ENCODE results near the gene SMAD7. TPM values are rescaled to one million over a fixed set of nuclear protein-coding genes. Genes with fewer than 3 reads are reported as not detected.

The SMAD7 gene
- total RNA-seq, 4 donors from 2014 or later, result 40.1 to 69.3 (median 59.2) TPM

GRCh38 chr18:48902023-48902855 lies 48.5 kb downstream of the SMAD7 start:
- no peaks in the 10 kb centered on the region for H3K27me3 ChIP-seq
- intact Hi-C loops (cut with DNase I), result no loop called here

DNA sequence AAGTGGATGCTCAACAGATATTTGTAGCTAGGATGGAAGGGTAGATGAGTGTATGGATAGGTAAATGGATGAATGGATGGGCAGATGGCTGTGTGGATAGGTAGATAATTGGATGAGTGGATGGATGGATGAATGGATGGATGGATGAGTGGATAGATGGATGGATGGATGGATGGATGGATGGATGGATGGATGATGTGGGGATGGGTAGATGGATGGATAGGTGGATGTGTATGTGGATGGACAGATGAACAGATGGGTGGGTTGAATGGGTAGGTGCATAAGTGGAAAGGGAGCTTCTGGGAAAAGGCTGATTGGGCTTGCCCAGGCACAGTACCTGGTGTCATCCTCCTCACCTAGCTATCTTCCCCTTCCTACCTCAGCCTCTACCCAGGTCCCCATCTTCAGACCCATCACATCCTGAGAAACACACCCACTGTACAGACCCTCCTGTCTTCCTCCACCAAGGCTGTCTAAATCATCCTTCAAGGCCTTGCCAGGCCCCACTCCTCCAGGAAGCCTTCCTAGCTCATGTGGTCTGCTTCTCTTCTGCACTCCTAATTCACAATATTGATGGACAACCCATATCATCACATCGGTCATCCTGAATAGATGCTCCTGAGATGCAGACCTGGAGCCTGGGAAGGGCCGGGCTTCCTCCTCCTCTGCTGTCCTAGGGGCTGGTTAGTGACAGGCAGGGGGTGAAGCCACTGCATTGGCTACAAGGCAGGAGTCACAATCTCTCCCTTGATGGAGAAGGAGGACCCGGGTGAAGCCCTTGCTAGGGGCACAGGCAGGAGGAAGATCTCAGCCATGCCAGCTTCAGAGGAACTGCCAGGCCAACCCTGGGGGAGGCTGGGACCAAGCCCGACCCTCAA lies 49.4 kb downstream of the SMAD7 start:
- DNase-seq, result no peak
- Histone ChIP-seq H3K9me3 (no peaks in the 10 kb centered on the region), H3K27ac (peak overlapping the region in 2 of 3 donors; percentile 77 to 92), H3K4me3 (replicated peaks in 1 of 3) (no peak overlapping the region), H3K4me1 (peaks cover 15 to 29% of the 10 kb centered on the region in 2 donors), H3K27me3 (no peaks in the 10 kb centered on the region), H3K36me3 (no peaks in the 10 kb centered on the region)
- intact Hi-C loops (cut with DNase I), result no loop called here
- TF ChIP-seq POLR2A (IDR thresholded peaks at IDR 0.05), result no peak
- WGBS, 2 donors, result 45 to 48% methylated on average over 4 of the region's 4 CpGs

More at GRCh38 chr18:48902023-48902855, 48.5 kb downstream of the SMAD7 start:
- Histone ChIP-seq H3K36me3 (no peaks in the 10 kb centered on the region), H3K4me1 (peaks cover 15 to 23% of the 10 kb centered on the region in 2 donors), H3K4me3 (replicated peaks in 1 of 3) (no peak overlapping the region), H3K9me3 (no peaks in the 10 kb centered on the region), H3K27ac (peak overlapping the region; percentile 68 to 92 (median 77))
- peak; percentile 92 for DNase-seq
- 35 to 75% methylated on average over 10 to 26 of the region's 27 CpGs for WGBS, 2 donors
- TF ChIP-seq, protein P1, sequence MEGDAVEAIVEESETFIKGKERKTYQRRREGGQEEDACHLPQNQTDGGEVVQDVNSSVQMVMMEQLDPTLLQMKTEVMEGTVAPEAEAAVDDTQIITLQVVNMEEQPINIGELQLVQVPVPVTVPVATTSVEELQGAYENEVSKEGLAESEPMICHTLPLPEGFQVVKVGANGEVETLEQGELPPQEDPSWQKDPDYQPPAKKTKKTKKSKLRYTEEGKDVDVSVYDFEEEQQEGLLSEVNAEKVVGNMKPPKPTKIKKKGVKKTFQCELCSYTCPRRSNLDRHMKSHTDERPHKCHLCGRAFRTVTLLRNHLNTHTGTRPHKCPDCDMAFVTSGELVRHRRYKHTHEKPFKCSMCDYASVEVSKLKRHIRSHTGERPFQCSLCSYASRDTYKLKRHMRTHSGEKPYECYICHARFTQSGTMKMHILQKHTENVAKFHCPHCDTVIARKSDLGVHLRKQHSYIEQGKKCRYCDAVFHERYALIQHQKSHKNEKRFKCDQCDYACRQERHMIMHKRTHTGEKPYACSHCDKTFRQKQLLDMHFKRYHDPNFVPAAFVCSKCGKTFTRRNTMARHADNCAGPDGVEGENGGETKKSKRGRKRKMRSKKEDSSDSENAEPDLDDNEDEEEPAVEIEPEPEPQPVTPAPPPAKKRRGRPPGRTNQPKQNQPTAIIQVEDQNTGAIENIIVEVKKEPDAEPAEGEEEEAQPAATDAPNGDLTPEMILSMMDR (IDR thresholded peaks at IDR 0.05), result no peak
- no peak for TF ChIP-seq POLR2A (IDR thresholded peaks at IDR 0.05)

GRCh38 chr18:48900469-48900868 lies 50.3 kb downstream of the SMAD7 start:
- Histone ChIP-seq H3K27me3 (no peaks in the 10 kb centered on the region), H3K9me3 (no peaks in the 10 kb centered on the region), H3K4me3 (replicated peaks in 1 of 3) (no peak overlapping the region), H3K36me3 (no peaks in the 10 kb centered on the region), H3K27ac (no peak overlapping the region), H3K4me1 (peaks cover 15 to 38% of the 10 kb centered on the region in 2 donors)
- DNase-seq, result no peak
- WGBS, 2 donors, result 92 to 96% methylated on average over 1 of the region's 1 CpG
- TF ChIP-seq, protein P1 (IDR thresholded peaks at IDR 0.05), result no peak
- TF ChIP-seq POLR2A (IDR thresholded peaks at IDR 0.05), result no peak
- intact Hi-C loops (cut with DNase I), result no loop called here

GRCh38 chr18:48899558-48900174 lies 51.1 kb downstream of the SMAD7 start:
- intact Hi-C loops (cut with DNase I), result no loop called here
- no peaks in the 10 kb centered on the region for H3K27me3 ChIP-seq
- peaks cover 15 to 44% of the 10 kb centered on the region in 2 donors for H3K4me1 ChIP-seq
- DNase-seq, result no peak
- H3K36me3 ChIP-seq, result no peaks in the 10 kb centered on the region
- TF ChIP-seq POLR2A (IDR thresholded peaks at IDR 0.05), result no peak
- TF ChIP-seq, protein P1 (IDR thresholded peaks at IDR 0.05), result no peak
- WGBS, 2 donors, result 87 to 88% methylated on average over 4 of the region's 4 CpGs
- no peak overlapping the region for H3K4me3 ChIP-seq (replicated peaks in 1 of 3)
- H3K27ac ChIP-seq, result no peak overlapping the region
- H3K9me3 ChIP-seq, result no peaks in the 10 kb centered on the region

GRCh38 chr18:48898521-48898920 lies 52.2 kb downstream of the SMAD7 start:
- no peaks in the 10 kb centered on the region for H3K9me3 ChIP-seq
- H3K4me1 ChIP-seq, result peaks cover 17 to 44% of the 10 kb centered on the region in 2 donors
- DNase-seq, result no peak
- no peak overlapping the region for H3K4me3 ChIP-seq (replicated peaks in 1 of 3)
- no peak overlapping the region for H3K27ac ChIP-seq
- 87 to 91% methylated on average over 4 of the region's 4 CpGs for WGBS, 2 donors
- no peaks in the 10 kb centered on the region for H3K36me3 ChIP-seq
- intact Hi-C loops (cut with DNase I), result no loop called here
- no peak for TF ChIP-seq POLR2A (IDR thresholded peaks at IDR 0.05)
- TF ChIP-seq, protein P1 (IDR thresholded peaks at IDR 0.05), result no peak
- H3K27me3 ChIP-seq, result no peaks in the 10 kb centered on the region

All from thyroid gland (tissue), 4 donors.